NCI-H526 (cell line): ENCODE measurements around the gene FCHSD2.
"Not testable (repeated sequence)": the region's sequence is repeated elsewhere in the genome, so short reads cannot be mapped to it uniquely, and the experiment has no call there.

ENCODE experiments used
- DNase-seq, 2 experiments: peaks; one replicate each; lab custom pipeline; 2025; lab: John Stamatoyannopoulos, UW

Gene FCHSD2

DNA sequence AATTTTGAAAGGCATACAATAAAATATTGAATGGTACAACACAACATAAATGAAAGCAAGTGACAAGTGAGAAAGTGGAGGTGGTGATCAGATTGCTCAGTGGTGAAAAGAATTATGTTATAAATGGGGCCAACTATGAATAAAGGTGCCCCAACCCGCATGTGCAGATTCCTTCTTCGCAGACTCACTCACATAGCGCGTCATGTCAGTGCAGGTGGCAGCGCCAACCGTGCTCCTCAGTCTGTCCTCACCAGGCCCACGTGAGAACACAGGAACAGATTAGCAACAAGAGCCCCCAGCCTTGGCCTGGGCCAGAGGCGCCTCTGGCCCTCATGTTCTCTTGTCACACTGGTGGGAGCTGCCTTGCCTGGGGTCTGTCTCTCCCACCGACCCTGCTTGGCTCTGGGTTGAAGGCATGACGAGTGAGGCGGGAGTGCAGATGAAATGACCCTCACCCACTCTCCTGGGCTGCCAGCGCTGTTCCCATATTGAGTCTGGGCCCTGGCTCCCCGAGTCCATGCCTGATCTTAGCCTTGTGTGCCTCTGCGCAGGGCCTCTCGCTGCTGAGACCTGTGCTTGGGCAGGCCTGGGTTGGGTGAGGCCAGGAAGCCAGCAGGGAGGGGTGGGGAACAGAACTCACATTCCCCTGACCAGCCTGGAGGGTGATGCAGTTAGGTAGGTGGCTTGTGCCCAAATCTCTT, 321.5 kb downstream of the FCHSD2 start:
- DNase-seq, result no peak

DNA sequence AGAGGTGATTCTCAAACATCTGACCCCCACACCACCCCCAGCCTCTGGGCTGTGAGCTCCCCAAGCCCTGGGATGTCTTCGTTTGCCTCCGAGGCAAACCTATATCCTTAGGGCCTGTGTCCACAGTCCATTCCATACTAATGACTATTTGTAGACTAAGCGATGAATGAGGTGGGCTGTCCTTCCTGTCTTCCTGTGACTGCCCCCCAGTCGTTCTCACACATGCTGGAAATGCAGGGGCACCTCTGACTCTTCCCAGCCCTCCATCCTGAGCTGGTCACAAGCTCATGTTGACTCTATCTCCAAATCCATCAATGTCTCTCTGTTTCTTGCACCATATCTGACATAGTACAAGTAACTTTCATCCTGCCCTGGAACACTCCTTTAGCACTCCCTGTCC, 323.1 kb downstream of the FCHSD2 start:
- DNase-seq, result no peak

DNA sequence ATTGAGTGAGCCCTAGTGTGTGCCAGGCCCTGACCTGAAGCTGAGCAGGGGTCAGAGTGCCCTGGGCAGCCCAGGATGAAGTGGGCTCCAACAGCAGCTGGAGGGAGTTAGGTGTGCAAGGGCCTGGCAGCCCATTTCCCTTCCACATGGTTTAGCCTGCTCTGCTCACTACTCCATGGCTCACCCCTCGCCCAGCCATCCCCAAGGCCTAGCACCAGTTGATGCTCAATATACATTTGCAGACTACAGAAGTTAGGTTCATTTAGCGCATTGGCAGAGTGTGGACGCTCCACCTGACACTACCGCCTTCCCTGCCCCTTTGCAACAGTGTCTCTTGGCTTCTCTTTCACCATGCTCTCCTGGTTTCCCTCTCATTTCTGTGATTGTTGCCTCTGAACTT, 324.2 kb downstream of the FCHSD2 start:
- no peak for DNase-seq

DNA sequence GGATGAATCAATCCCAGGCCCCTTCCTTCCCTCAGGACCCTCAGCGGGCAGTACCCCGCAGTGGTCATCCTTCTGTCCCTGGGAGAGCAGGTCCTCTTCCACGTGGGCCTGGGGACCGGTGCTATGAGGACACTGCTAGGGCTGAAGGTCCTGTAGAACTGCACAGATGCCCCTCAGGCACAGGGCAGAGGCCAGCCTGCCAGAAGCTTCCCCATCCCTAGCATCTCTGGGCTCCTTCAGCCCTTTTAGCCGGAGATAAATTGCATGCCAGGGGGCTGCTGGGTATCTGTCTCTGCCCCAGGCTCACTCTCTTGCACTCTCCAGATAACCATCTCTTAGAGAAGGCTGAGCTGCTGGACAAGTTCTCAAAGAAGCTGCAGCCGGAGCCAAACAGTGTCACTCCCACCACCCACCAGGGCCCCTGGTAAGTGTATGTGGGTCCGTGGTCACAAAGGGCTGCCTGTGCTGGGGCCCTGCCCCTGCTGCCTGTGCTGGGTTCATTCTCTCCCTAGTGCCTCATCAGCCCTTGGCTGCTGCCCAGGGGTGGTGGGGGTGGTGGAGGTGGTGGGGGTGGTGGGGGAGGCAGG, 325.6 kb downstream of the FCHSD2 start:
- no peak for DNase-seq

DNA sequence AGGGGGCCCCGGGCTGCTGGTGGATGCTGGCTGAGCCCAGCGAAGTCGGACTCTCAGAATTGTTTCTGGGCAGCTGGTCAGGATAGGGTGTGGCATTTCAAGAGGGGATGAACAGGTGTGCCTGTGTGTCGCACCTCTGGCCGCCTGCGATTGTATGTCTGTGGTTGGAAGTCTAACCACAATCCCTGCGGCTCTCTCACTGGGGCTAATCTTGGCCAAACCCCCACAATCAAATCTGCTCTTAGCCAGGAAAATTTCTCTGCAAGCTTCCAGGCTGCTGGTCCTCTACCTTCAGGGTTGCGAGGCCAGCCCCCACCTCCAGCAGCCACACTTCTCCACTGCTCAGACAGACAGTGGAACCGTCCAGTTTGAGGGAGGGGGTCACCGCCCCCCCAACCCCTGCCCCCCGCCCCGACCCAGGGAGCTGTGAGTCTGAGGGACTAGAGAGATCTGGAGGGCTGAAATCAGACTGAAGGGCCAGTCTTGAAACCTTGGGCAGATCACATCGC, 327.0 kb downstream of the FCHSD2 start:
- DNase-seq, result peak in 1 of 2 experiments; percentile 85

DNA sequence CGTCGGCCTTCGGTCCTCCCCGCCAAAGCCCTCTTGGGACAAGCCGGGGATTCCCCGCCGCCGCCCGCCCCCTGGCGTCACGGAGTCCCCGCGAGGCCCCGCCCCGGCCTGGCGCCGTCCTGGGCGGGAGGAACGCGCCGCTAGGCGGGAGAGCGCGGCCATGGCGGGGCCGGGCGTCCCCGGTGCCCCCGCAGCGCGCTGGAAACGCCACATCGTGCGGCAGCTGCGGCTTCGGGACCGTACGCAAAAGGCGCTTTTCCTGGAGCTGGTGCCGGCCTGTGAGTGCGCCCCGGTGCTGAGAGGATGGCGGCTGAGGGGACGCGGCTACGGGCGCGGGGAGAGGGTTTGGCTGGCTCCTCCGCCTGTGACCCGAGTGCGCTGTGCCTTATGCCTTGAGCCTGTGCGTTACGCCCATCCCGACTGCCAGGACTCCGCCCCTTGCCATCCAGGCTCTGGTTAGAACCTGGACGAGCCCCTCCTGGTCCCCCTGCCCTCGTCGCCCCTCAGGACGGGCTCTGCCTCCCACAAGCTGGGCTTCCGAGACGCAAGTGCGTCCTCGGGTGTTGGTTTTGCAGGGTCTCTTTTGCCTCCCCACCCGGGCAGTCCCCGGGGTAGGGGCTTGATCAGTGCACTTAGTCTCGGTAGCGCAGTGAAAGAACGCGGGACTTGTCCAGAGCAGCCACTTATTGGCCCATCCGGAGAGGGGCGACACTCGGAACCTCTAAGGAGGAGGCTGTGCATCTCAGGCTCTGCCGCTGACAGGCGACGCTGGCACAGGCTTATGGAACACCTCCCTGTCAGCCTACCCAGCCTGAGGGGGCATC, 327.6 kb downstream of the FCHSD2 start, which contains the start of gene ATG16L2:
ATG16L2 (plus strand) TSS at position 126 of the 824 bp plus-strand sequence; CDS start at position 161, 35 bp downstream.
- DNase-seq, result peak; percentile 82 to 96

DNA sequence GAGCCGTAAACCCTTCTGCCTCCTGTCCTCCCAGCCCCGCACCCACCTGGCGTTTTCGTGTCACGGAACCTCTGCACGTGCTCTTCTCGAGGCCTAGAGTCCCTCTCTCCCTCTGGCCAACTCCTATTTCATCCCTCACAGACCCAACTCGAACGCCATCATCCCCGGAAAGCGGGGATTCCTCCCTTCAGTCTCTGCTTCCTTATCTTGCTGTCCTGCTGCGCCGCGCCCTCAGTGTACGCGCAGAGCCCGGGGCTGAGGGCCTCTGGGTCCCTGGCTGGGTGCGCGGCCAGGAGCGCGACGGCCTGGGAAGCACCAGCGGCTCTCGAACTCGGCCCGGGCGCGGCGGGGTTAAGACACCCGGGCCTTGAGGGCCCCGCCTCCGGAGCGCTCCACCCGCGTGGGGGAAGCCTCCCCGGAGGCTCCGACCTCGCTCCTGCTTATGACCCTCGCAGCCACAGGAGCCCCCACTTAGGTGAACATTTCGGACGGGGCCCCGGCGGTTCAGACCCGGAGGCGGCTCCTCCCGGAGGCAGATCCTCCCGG, 328.3 kb downstream of the FCHSD2 start:
- peak; percentile 82 to 96 for DNase-seq

DNA sequence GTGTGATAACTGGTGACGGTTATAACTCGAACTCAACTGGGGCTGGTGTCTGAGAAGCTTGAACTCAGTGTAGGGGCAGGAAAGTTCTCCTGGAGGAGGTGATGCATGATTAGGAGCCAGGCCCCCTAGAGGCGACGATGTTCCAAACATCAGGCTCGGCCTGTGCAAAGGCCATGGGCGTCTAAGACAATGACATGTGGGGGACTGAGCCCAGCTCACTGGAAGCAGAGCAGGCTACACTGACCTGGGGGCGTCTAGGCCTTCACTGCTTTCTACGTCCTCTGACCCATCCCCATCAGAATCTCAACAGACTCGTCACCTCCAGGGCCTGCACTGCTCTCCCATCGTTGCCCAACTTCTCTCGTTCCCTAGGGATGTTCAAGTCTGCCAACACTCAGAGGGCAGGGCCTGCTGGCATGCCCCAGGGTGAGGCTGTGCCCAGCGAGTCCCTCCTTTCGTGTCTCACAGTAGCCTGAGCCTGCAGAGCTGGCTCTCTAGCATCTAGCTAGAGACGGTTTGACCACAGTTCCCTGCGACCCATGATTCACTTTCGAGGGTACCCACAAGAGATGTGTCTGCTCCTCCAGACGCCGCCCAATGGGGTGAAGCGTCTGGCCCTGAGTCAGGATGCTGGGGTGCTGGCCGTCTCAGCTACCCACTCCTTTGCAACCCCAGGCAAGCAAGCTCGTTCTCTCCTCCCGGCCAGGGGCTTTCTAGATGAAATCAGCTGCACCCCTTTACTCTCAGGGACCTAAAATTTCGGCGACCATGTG, 329.0 kb downstream of the FCHSD2 start:
- DNase-seq, result peak; percentile 80 to 87

DNA sequence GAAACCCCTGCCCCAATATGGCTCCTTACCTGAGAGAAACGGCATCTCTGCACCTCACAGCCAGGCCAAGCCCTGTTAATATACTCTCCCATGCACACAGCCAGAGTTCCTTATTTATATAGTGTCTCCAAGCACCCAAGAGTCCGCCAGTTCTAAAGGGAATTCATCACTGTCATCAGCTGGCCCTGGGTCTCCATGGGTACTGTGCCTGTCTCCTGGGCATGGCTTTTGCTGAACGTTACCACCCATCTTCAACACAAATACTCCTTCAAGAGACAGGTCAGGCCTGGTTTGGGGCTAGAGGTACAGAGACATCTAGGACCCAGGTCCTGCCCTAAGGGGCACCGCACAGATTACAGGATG, 329.5 kb downstream of the FCHSD2 start:
- peak; percentile 83 to 84 for DNase-seq

DNA sequence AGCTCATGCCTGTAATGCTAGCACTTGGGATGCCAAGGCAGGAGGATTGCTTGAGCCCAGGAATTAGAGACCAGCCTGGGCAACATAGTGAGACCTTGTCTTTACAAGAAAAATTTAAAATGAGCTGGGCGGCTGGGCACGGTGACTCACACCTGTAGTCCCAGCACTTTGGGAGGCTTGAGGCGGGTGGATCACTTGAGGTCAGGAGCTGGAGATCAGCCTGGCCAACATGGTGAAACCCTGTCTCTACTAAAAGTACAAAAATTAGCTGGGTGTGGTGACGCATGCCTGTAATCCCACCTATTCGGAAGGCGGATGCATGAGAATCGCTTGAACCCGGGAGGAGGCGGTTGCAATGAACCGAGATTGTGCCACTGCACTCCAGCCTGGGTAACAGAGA, 330.4 kb downstream of the FCHSD2 start:
- not testable (repeated sequence) for DNase-seq

DNA sequence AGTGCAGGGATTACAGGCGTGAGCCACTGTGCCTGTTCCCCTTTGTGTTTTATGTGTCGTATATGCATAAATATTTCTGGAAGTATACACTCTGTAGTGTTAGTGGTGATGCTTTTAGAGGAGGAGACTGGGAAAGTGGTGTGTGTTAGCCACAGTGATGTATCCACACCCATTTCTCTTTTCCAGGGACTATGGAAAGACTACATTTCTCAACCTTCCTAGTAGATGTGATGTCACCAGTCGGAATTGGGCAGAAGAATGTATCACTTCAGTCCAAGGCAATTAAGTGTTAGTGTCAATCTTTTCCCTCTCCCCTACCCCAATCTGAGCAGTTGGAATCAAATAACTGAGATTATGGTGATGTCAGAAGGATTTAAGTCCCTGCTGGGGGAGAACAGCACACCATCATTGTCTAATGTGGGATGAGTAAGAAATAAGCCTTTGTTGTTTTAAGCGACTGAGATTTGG, 333.8 kb downstream of the FCHSD2 start:
- DNase-seq, result no peak

DNA sequence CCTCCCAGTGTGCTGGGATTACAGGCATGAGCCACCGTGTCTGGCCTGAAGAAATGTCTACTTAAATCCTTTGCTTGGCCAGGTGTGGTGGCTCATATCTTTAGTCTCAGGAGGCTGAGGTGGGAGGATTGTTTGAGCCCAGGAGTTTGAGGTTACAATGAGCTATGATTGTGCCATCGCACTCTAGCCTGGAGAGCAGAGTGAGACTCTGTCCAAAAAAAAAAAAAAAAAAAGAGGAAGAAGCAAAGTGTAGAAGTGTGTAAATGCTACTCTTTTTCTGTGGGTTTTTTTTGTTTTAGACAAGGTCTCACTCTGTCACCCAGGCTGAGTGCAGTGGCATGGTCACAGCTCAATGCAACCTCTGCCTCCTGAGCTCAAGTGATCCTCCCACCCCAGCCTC, 334.3 kb downstream of the FCHSD2 start:
- no peak for DNase-seq

DNA sequence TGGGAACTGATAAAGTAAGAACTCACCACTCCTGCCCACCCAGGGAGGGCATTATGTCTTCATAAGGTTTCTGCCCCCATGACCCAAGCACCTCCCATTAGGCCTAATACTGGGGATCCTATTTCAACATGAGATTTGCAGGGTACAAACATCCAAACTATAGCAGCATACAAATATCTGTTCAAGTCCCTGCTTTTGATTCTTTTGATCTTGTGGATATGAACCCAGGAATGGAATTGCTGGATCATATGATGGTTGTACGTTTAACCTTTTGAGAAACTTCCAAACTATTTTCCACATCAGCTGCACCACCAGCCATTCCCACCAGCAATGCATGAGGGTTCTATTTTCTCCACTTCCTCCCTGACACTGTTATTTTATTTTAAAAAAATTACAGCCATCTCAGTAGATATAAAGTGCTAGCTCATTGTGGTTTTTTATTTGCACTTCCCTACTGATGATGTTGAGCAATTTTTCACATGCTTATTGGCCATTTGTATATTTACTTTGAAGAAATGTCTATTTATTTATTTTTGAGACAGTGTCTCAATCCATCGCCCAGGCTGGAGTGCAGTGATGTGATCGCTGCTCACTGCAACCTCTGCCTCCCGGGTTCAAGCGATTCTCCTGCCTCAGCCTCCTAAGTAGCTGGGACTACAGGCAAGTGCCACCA, 335.0 kb downstream of the FCHSD2 start:
- no peak for DNase-seq

DNA sequence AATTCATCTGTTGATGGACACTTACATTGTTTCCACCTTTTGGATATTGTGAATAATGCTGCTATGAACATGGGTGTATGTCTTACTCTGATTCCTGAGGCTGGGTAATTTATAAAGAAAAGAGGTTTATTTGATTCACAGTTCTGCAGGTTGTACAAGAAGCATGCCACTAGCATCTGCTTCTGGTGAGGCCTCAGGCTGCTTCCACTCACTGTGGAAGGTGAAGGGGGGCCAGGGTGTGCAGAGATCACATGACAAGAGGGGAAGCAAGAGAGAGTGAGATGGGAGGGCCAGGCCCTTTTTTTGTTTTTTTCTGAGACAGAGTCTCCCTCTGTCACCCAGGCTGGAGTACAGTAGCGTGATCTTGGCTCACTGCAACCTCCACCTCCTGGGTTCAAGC, 335.7 kb downstream of the FCHSD2 start:
- DNase-seq, result not testable (repeated sequence)

DNA sequence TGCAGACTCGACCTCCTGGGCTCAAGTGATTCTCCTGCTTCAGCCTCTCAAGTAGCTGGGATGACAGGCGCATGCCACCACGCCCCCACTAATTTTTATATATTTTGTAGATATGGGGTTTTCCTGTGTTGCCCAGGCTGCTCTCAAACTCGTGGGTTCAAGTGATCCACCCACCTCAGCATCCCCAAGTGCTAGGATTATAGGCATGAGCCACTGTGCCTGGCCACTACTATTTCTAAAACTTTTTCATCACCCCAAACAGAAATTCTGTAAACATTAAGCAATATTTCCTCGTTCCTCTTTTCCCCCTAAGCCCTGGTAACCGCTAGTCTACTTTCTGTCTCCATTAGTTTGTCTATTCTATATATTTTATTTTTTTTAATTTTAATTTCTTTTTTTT, 336.9 kb downstream of the FCHSD2 start:
- DNase-seq, result no peak

DNA sequence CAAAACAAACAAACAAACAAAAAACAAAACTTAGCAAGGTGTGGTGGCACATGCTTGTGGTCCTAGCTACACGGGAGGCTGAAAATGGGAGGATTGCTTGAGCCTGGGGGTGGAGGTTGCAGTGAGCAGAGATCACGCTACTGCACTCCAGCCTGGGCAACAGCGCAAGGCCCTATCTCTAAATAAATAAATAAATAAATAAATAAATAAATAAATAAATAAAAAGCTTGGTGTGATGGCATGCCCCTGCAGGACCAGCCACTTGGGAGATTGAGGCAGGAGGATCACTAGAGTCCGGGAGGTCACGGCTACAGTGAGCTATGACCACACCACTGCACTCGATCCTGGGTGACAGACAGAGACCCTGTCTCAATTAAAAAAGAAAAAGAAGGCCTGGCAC, 339.3 kb downstream of the FCHSD2 start:
- DNase-seq, result no peak

DNA sequence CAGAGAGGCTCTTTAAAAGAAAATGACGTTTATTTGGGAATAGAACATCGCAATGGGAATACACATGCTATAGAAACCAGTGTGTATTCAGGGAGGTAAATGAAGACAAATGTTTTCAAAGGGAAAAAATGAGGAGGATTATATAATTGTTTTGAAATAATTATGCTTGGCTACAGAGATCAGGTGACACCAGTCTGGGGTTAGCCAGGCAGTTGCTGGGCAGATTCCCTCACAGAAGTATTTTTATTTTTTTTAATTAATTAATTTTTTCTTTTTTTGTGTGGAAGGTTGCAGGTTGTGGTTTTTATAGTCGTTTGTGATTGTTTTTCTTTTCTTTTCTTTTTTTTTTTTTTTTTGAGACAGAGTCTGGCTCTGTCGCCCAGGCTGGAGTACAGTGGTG, 342.7 kb downstream of the FCHSD2 start:
- no peak for DNase-seq

DNA sequence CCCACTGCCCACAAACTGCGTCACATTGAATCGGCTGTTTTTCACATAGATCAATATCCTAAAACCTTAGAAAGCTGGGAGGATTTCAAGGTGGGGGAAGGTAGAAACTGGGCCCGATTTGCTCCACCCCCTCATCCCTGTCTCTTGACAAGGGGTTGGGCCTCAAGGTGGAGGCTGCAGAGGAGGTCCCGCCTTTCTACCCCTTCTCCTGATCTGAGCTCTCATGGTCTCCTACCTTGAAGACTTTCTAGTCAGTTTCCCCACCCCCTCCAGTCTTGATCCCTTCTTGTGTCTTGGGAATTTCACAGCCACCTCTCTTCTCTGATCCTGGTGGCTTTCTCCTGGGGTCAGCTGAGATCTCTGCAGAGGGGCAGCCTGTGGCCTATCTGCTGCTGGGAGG, 343.8 kb downstream of the FCHSD2 start:
- no peak for DNase-seq

DNA sequence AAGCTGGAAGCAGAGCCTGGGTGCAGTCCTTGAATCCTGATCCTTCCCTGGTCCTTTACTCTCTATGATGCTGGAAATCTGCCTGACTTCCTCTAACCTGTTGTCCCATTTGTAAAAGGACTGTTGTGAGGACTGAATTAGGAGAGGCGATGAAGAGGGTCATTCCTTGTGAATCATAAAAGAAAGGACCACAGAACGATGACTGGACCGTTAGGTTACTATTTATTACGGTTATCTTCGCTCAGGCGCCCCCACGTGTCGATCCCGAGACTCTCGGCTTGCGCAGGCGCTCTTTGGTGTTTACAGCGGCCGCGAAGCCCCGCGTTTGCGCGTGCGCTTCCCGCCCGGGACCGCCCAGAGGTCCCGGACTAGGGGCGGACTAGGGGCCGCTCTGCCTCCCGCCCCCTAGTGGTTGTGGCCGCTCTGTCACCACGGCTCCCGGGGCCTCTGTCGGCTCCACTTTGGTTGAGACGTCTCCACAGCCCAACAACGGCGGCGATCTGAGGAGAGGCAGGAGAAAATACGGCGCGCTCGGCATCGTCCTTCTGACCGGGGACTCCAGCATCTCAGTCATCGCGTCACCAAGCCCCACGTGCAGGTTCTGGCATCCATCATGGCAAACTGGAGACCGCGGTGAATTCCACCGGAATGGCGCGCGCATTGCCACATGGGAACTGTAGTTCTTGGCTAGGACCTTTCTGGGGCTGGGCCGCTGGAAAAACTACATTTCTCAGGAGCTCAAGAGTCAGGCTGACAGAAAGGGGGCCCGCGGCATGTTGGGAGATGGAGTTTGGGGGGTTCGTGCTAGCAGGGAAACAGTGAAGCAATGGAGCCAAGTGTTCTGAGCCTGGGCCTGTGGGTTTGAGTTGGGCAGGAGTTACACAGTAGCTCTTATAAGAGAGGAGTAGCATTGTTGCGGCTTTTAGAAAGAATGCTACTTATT, 348.4 kb downstream of the FCHSD2 start, which contains the start of gene STARD10:
STARD10 (minus strand) TSS at position 623 of the 943 bp plus-strand sequence. CDS start 12,866 bp downstream, outside the sequence.
- DNase-seq, result peak; percentile 93 to 98

DNA sequence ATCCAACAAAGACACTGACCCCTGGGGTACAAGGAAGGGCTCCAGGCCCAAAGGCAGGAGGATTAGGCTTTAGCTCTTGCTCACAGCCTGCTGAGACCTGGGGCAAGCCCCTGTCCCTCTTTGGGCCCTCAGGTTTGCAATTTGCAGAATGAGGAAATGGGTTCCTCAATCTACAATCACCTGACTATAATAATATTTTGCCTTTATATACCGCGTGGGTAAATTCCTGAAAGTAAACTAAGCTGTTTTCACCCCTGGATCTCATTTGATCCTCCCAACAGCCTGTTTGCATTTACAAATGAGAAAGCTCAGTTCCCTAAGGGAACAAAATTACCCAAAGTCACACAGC, 349.1 kb downstream of the FCHSD2 start:
- DNase-seq, result no peak
